NK-92 (cell line): ENCODE data around the gene LPGAT1.
"Not testable (repeated sequence)": the region's sequence is repeated elsewhere in the genome, so short reads cannot be mapped to it uniquely, and the experiment has no call there.

Experiments
- DNase-seq: peaks from one replicate; lab custom pipeline; 2025; ENCODE audit not compliant: unreplicated experiment; lab: John Stamatoyannopoulos, UW

LPGAT1 gene

GRCh38 chr1:211830328-211831142, at the start of gene LPGAT1:
Gene LPGAT1, minus strand, starts transcription at chr1:211830763. Its CDS starts 1,467 bp downstream, at chr1:211829296.
- DNase-seq: no peak

- DNase-seq: no peak
Measured at GRCh38 chr1:211879475-211879874, 48.9 kb upstream of the LPGAT1 start.

- no peak for DNase-seq
Measured at GRCh38 chr1:211876851-211877590, 46.5 kb upstream of the LPGAT1 start.

GRCh38 chr1:211875541-211875940, 45.0 kb upstream of the LPGAT1 start:
- DNase-seq: no peak

- DNase-seq: no peak
Measured at GRCh38 chr1:211874521-211875347, 44.2 kb upstream of the LPGAT1 start.

GRCh38 chr1:211873731-211874130, 43.2 kb upstream of the LPGAT1 start:
- not testable (repeated sequence) for DNase-seq

- DNase-seq: no peak
Measured at GRCh38 chr1:211870156-211870555, 39.6 kb upstream of the LPGAT1 start.

GRCh38 chr1:211865180-211865579, 34.6 kb upstream of the LPGAT1 start:
- no peak for DNase-seq

- no peak for DNase-seq
Measured at GRCh38 chr1:211859405-211859804, 28.8 kb upstream of the LPGAT1 start.

GRCh38 chr1:211851174-211851573, 20.6 kb upstream of the LPGAT1 start:
- DNase-seq: no peak

GRCh38 chr1:211843507-211844298, 13.1 kb upstream of the LPGAT1 start:
- DNase-seq: no peak

GRCh38 chr1:211843018-211843417, 12.5 kb upstream of the LPGAT1 start:
- no peak for DNase-seq

GRCh38 chr1:211842518-211842917, 12.0 kb upstream of the LPGAT1 start:
- DNase-seq: no peak

- DNase-seq: no peak
Measured at GRCh38 chr1:211839106-211839505, 8.5 kb upstream of the LPGAT1 start.

- no peak for DNase-seq
Measured at GRCh38 chr1:211833174-211833820, 2.7 kb upstream of the LPGAT1 start.

- no peak for DNase-seq
Measured at GRCh38 chr1:211832661-211833060, 2.1 kb upstream of the LPGAT1 start.

GRCh38 chr1:211831558-211832323, 1.2 kb upstream of the LPGAT1 start:
- no peak for DNase-seq

GRCh38 chr1:211830055-211830327, 572 bp downstream of the LPGAT1 start:
- no peak for DNase-seq

GRCh38 chr1:211829343-211830054, 1.1 kb downstream of the LPGAT1 start:
- no peak for DNase-seq
